CD14-positive monocyte (primary cell): Measurements from ENCODE around the gene NEDD4L. TPM values are rescaled to one million over a fixed set of nuclear protein-coding genes. Genes with fewer than 3 reads are reported as not detected.

Source experiments
- DNase-seq, 3 donors: peaks; one replicate each; pipeline ENCODE4 v3.0.0-alpha.2; 2011 to 2022
- H2AFZ ChIP-seq: 2 replicates; pipeline ENCODE4 v1.6.0; 2012; ENCODE audit warnings: mild to moderate bottlenecking, low read depth, low read length, inconsistent platforms; ENCODE audit not compliant: insufficient read depth, poor library complexity, severe bottlenecking
- H3K27ac ChIP-seq, 2 donors: 1 replicate in 1 of 2; 2 replicates in 1 of 2; pipeline ENCODE4 v1.5.1; 2012 to 2013; ENCODE audit warnings: low read length in 2 of 2, control low read depth in 1 of 2, inconsistent platforms in 1 of 2, low read depth in 1 of 2, mild to moderate bottlenecking in 1 of 2
- H3K27me3 ChIP-seq, 2 donors: one replicate each; pipeline versions ENCODE4 v1.6.0 to v1.6.1; 2011 to 2013; ENCODE audit warnings: low read length in 2 of 2; ENCODE audit not compliant: control insufficient read depth in 2 of 2, insufficient read depth in 2 of 2
- H3K36me3 ChIP-seq, 2 donors: replicated peaks in 1 of 2; 1 replicate in 1 of 2; 2 replicates in 1 of 2; pipeline versions ENCODE4 v1.5.1 to v1.6.1; 2012 to 2013; ENCODE audit warnings: low read length in 2 of 2, control low read depth in 1 of 2, inconsistent platforms in 1 of 2, mild to moderate bottlenecking in 1 of 2; ENCODE audit not compliant: insufficient read depth in 2 of 2, control insufficient read depth in 1 of 2
- H3K4me1 ChIP-seq, 2 donors: 1 replicate in 1 of 2; 2 replicates in 1 of 2; pipeline versions ENCODE4 v1.5.1 to v1.6.1; 2012 to 2013; ENCODE audit warnings: low read length in 2 of 2, control low read depth in 1 of 2, inconsistent platforms in 1 of 2, mild to moderate bottlenecking in 1 of 2, moderate library complexity in 1 of 2; ENCODE audit not compliant: insufficient read depth in 2 of 2, control insufficient read depth in 1 of 2
- H3K4me2 ChIP-seq: replicated peaks from 2 replicates; pipeline ENCODE3; 2012; ENCODE audit warnings: low read length, moderate library complexity, mild to moderate bottlenecking; ENCODE audit not compliant: poor library complexity, severe bottlenecking; ENCODE audit errors: extremely low read depth
- H3K4me3 ChIP-seq, 3 experiments: fragments of 200-600 bp in 1 of 3; sonication (generic) in 1 of 3; replicated peaks in 1 of 3; 1 replicate in 2 of 3; 2 replicates in 1 of 3; pipeline ENCODE4 v1.5.1; 2011 to 2013; ENCODE audit warnings: low read length in 3 of 3, mild to moderate bottlenecking in 3 of 3, control low read depth in 2 of 3, low read depth in 2 of 3, inconsistent platforms in 1 of 3, moderate library complexity in 1 of 3
- H3K79me2 ChIP-seq: 2 replicates; pipeline ENCODE4 v1.6.0; 2012; ENCODE audit warnings: mild to moderate bottlenecking, control low read depth, inconsistent platforms, low read length, moderate library complexity; ENCODE audit not compliant: insufficient read depth
- H3K9ac ChIP-seq: 2 replicates; pipeline ENCODE4 v1.6.0; 2017; ENCODE audit warnings: low read length, mild to moderate bottlenecking; ENCODE audit not compliant: insufficient read depth, poor library complexity, severe bottlenecking
- H3K9me3 ChIP-seq, 2 donors: replicated peaks in 1 of 2; 1 replicate in 1 of 2; 2 replicates in 1 of 2; pipeline versions ENCODE4 v1.5.1 to v1.6.1; 2012 to 2013; ENCODE audit warnings: low read length in 2 of 2, control low read depth in 1 of 2; ENCODE audit not compliant: control insufficient read depth in 1 of 2, insufficient read depth in 1 of 2
- H4K20me1 ChIP-seq: 2 replicates; pipeline ENCODE4 v1.6.0; 2012; ENCODE audit warnings: mild to moderate bottlenecking, low read length, control low read depth, moderate library complexity; ENCODE audit not compliant: insufficient read depth
- H3K27ac Mint-ChIP-seq, 7 donors: one replicate each; pipeline ENCODE4 v1.8.0; 2020; ENCODE audit warnings: mild to moderate bottlenecking in 7 of 7, mixed read lengths in 7 of 7, moderate library complexity in 6 of 7, inconsistent platforms in 2 of 7
- H3K27me3 Mint-ChIP-seq, 3 donors: one replicate each; pipeline ENCODE4 v1.8.0; 2021 to 2022; ENCODE audit warnings: low read depth in 3 of 3, mild to moderate bottlenecking in 3 of 3, mixed read lengths in 3 of 3, moderate library complexity in 3 of 3, inconsistent platforms in 1 of 3
- H3K36me3 Mint-ChIP-seq, 2 donors: one replicate each; pipeline ENCODE4 v1.8.0; 2020; ENCODE audit warnings: mixed read lengths in 2 of 2, inconsistent platforms in 1 of 2, mild to moderate bottlenecking in 1 of 2
- H3K4me1 Mint-ChIP-seq: one replicate; pipeline ENCODE4 v1.8.0; 2020; ENCODE audit warnings: mild to moderate bottlenecking, mixed read lengths
- H3K4me3 Mint-ChIP-seq, 2 donors: one replicate each; pipeline ENCODE4 v1.8.0; 2020; ENCODE audit warnings: mild to moderate bottlenecking in 2 of 2, mixed read lengths in 2 of 2, moderate library complexity in 1 of 2
- H3K9me3 Mint-ChIP-seq, 7 donors: one replicate each; pipeline ENCODE4 v1.8.0; 2020 to 2022; ENCODE audit warnings: mixed read lengths in 7 of 7, mild to moderate bottlenecking in 6 of 7, moderate library complexity in 6 of 7, inconsistent platforms in 2 of 7
- WGBS: methylation state at CpG from one replicate; pipeline ENCODE4 v1.1.5; 2013; ENCODE audit warnings: missing lambda C conversion rate; ENCODE audit not compliant: insufficient coverage; 5-methylcytosine and 5-hydroxymethylcytosine counted together
- intact Hi-C, 2 donors: fragments of 100-400 bp; cut with micrococcal nuclease; formaldehyde crosslinking; loops; one replicate each; pipeline versions ENCODE4 v1.15.0 to v1.15.1; 2023
- polyA plus RNA-seq, 3 donors: library from polyadenylated mRNA; depleted of rRNA in 1 of 3; unstranded in 2 of 3; stranded (reverse) in 1 of 3; fragments of 300-500 nt in 2 of 3; fragments of >200 nt in 1 of 3; fragmentation: Illumina TruSeq in 2 of 3; gene quantifications; 1 replicate in 2 of 3; 2 replicates in 1 of 3; pipeline ENCODE4 v1.2.3, GENCODE V29; 2012 to 2021
- TF ChIP-seq, protein P1 (sequence below): fragments of 200-600 bp; IDR thresholded peaks from one replicate; pipeline ENCODE4 v1.8.0; 2022; ENCODE audit warnings: antibody characterized with exemption, mild to moderate bottlenecking

Gene NEDD4L
- polyA plus RNA-seq, 3 donors, result 2.5 to 5.2 (median 4.5) TPM

DNA sequence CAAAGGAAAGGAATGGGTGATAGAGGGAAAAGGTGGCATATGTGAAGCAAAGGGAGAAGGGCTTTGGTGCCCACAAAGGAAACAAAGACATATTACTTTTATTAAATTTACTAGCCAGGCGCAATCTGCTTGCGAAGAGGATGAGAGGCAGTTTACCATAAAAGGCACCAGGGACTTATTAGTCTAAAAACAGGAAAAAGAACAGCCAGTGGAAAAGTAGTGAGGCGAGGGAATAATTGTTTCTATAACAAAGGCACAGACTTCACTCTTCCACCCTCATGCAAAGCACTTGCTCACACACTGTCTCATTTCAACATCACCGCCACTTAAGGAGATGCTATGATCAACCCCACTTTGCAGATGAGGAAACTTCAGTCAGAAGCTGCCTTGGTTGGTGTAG, 374.3 kb downstream of the NEDD4L start:
- H3K27me3 ChIP-seq, result no peaks in the 10 kb centered on the region
- H3K36me3 ChIP-seq, result no peaks in the 10 kb centered on the region
- no peaks in the 10 kb centered on the region for H3K9me3 ChIP-seq
- no peak overlapping the region for H3K4me2 ChIP-seq
- WGBS, result no CpG with 5 or more reads among the region's 4 CpGs
- TF ChIP-seq, protein P1, sequence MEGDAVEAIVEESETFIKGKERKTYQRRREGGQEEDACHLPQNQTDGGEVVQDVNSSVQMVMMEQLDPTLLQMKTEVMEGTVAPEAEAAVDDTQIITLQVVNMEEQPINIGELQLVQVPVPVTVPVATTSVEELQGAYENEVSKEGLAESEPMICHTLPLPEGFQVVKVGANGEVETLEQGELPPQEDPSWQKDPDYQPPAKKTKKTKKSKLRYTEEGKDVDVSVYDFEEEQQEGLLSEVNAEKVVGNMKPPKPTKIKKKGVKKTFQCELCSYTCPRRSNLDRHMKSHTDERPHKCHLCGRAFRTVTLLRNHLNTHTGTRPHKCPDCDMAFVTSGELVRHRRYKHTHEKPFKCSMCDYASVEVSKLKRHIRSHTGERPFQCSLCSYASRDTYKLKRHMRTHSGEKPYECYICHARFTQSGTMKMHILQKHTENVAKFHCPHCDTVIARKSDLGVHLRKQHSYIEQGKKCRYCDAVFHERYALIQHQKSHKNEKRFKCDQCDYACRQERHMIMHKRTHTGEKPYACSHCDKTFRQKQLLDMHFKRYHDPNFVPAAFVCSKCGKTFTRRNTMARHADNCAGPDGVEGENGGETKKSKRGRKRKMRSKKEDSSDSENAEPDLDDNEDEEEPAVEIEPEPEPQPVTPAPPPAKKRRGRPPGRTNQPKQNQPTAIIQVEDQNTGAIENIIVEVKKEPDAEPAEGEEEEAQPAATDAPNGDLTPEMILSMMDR, result no peak
- no peak overlapping the region for H2AFZ ChIP-seq
- Mint-ChIP-seq H3K27ac (no peak overlapping the region), H3K4me3 (no peak overlapping the region), H3K36me3 (no peaks in the 10 kb centered on the region), H3K9me3 (peaks cover 0 to 3% (median 0%) of the 10 kb centered on the region in 7 donors), H3K4me1 (no peaks in the 10 kb centered on the region), H3K27me3 (peaks cover 4 to 12% (median 4%) of the 10 kb centered on the region in 3 donors)
- H3K9ac ChIP-seq, result no peak overlapping the region
- intact Hi-C loops, result no loop called here
- no peaks in the 10 kb centered on the region for H3K4me1 ChIP-seq
- H3K79me2 ChIP-seq, result no peaks in the 10 kb centered on the region
- H3K27ac ChIP-seq, result no peak overlapping the region
- no peak overlapping the region for H3K4me3 ChIP-seq
- H4K20me1 ChIP-seq, result no peaks in the 10 kb centered on the region
- no peak for DNase-seq

GRCh38 chr18:58419587-58420199, 375.7 kb downstream of the NEDD4L start:
- Histone ChIP-seq H4K20me1 (no peaks in the 10 kb centered on the region), H3K79me2 (no peaks in the 10 kb centered on the region), H3K36me3 (no peaks in the 10 kb centered on the region), H2AFZ (no peak overlapping the region), H3K4me1 (no peaks in the 10 kb centered on the region), H3K27me3 (no peaks in the 10 kb centered on the region), H3K9me3 (no peaks in the 10 kb centered on the region), H3K9ac (no peak overlapping the region), H3K4me3 (no peak overlapping the region), H3K27ac (no peak overlapping the region), H3K4me2 (no peak overlapping the region)
- H3K27ac Mint-ChIP-seq, result no peak overlapping the region
- H3K36me3 Mint-ChIP-seq, result no peaks in the 10 kb centered on the region
- no peaks in the 10 kb centered on the region for H3K4me1 Mint-ChIP-seq
- WGBS, result 69% methylated on average over 4 of the region's 4 CpGs
- H3K27me3 Mint-ChIP-seq, result peaks cover 4 to 9% (median 6%) of the 10 kb centered on the region in 3 donors
- intact Hi-C loops, result no loop called here
- H3K4me3 Mint-ChIP-seq, result no peak overlapping the region
- DNase-seq, result no peak
- H3K9me3 Mint-ChIP-seq, result peaks cover 0 to 3% (median 0%) of the 10 kb centered on the region in 7 donors
- TF ChIP-seq, protein P1, result no peak
